Glomerular visceral epithelial cell (primary cell): ENCODE measurements around the gene PHIP.
"Not testable (repeated sequence)": the region's sequence is repeated elsewhere in the genome, so short reads cannot be mapped to it uniquely, and the experiment has no call there.

ENCODE experiments used
- DNase-seq: peaks from one replicate; pipeline ENCODE4 v3.0.0-alpha.2; 2016; ENCODE audit errors: extremely low spot score

Gene PHIP

DNA sequence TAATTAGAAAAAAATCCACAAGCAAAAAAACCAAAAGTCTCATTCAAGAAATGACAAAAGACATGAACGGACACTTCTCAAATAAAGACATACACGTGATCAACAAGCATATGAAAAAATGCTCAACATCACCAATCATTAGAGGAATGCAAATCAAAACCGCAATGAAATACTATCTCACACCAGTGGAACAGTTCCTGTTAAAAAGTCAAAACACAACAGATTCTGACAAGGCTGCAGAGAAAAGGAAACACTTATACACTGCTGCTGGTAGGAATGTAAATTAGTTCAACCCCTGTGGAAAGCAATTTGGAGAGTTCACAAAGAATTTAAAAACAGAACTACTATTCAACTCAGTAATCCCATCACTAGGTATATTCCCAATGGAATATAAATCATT lies 152.7 kb downstream of the PHIP start:
- DNase-seq: no peak

DNA sequence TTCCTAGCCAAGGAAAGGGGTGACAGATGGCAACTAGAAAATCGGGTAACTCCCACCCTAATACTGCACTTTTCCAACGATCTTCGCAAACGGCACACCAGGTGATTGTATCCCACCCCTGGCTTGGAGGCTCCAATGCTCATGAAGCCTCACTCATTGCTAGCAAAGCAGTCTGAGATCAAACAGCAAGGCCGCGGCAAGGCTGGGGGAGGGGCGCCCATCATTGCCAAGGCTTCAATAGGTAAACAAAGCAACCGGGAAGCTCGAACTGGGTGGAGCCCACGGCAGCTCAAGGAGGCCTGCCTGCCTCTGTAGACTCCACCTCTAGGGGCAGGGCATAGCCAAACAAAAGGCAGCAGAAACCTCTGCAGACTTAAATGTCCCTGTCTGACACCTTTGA lies 156.9 kb downstream of the PHIP start:
- not testable (repeated sequence) for DNase-seq

DNA sequence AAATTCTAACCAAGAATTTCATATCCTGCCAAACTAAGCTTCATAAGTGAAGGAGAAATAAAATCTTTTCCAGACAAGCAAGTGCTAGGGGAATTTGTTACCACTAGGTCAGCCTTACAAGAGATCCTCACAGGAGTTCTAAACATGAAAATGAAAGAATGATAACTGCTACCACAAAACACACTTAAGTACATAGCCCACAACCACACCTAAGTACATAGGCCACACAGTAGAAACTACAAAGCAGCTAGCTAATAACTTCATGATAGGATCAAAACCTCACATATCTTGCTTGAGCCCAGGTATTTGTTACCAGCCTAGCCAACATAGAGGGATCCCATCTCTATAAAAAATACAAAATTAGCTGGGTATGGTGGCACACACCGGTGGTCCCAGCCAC lies 160.3 kb downstream of the PHIP start:
- no peak for DNase-seq

DNA sequence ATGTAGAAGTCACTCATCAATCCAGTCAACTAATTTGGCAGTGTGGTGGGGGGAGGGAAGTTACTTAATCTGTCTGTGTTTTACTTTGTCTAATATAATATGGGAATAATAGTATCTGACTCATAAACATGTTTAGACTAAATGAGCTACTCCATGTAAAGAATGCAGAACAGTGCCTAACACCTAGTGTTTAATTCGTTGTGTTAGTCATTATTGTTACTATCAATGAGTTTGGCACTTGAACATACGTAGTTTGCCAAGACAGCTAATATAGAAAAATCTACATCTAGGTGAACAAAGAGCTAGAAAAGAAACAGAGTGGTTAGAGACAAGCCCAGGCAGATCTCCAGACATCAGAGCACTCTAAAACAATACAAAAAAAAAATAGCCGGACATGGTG lies 161.6 kb downstream of the PHIP start:
- no peak for DNase-seq

DNA sequence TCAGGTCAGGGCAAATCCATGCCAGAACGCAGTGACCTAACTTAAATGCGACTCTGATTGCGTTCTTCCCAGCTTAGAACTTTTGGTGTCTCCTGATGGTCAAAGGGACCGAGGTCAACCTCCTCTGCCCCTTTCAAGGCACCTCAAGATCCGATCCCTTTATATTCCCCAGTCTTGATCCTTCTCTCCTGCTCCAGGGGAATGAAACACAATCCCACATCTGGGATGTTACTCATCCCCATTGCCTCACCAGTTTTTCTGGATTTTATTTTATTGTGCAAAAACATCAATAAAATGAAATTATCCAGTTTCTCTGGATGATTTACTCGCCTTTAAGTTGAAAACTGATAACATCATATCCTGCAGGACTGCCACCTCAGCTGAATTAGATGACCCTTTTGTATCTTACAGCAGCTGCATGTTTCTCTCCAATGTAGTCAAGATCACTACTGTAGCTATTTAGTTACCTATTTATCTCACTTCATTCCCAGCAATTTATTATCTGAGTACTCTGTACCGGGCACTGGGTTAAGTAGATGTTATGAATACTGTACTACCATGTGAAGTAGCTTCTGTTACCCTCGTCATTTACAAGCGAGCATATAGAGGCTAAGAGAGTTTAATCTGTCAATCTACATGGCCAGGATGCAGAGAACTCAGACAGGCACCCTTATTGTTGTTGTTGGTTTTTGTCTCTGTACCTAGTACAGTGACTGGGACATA lies 166.7 kb downstream of the PHIP start:
- DNase-seq: no peak

DNA sequence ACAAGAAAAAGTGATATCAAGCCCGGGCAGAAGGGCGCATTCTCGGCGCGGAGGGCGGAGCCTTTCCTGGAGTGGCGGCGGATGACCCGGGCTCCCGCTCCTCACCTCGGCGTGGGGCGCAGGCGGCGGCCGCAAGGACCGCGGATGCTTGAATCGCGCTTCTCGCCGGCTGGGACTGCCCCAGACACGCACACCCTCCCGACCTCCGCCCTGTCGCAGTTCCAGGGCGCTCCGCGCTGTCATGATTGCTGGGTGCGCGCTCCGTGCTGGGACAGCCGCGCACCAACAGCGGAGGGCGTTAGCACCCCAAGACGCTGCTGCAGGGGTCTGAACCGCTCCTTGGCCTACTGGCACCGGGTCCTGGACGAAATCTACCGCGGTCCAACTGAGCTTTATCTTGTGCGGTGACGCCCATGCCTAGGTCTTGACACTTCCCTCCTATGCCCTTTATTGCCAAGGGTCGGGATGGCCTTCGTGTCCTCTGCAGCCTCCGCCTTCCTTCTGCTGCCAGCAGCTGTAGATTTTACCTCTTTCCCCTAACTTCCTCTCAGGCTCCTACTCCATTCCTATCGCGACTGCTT lies 167.4 kb downstream of the PHIP start:
- DNase-seq: peak; percentile 28

DNA sequence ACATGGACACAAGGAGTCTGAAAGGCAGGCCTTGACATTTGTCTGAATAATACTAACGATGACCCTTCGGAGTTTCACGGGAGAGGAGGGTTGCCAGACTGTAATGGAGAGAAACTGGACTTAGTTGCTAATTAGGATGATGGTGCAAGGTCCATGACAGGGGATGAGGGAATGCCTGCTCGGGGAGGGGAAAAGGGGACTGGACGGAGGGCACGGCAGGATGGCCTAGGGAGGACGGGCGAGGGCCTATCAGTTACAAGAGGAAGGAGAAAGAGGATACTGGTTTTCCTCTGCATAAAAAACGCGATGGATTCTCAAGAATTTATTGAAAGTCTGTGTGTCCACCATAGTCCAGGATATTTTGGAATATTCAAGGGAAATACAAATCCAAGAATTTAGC lies 168.0 kb downstream of the PHIP start:
- no peak for DNase-seq

DNA sequence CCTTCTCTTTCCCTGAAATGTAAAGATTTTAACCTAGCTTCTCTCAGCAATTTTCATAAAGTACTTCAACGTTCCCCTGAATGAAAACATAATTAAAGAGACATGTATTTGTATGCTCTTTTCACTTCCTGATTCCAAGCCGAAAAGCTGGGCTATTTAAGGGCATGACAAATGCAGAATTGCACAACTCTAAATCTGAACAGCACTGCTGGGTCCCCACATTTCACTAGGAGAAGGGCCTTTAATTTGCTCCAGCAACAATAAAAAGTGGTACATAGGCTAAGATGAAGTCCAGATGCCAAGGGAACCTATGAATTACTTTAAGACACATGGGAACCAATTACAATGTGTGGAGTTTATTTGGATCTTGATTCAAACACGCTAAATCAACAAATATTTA lies 168.7 kb downstream of the PHIP start:
- DNase-seq: no peak

DNA sequence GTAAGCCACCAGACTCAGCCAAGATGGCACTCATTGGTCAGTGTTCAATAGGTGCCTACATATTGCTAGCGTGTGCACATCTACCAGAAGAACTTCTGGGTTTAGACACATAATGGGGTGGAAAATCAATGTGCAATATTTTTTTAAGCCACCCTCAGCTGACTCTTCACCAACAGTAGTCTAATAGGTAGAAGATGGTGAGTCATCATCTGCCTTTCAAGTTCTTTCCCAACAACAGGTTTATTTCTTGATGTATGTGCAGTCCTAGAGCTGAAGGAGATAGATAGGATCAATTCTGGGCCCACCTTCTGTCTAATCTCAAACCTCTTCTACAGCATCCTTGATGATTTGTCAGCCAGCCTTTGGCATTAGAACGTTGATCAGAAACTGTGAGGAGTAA lies 169.4 kb downstream of the PHIP start:
- DNase-seq: no peak

DNA sequence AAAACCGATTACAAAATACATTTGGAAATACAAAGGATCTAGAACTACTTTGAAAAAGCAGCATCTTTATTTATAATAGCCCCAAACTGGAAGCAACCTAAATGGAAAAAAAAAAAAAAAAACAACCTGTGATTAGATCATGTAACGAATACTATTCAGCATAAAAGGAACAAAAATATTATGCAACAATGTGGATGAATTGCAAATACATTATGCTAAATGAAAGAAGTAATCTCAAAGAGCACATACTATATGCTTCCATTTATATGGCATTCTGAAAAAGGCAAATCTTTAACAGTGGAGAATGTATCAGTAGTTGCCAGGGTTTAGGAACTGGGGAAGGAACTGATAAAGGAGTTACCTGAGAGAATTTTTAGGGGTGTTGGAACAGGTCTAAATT lies 181.8 kb downstream of the PHIP start:
- DNase-seq: no peak

DNA sequence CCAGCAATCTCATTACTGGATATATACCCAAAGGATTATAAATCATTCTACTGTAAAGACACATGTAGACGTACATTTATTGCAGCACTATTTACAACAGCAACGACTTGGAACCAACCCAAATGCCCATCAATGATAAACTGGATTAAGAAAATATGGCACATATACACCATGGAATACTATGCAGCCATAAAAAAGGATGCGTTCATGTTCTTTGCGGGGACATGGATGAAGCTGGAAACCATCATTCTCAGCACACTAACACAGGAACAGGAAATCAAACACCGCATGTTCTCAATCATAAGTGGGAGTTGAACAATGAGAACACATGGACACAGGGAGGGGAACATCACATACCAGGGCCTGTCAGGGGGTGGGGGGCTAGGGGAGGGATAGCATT lies 188.2 kb downstream of the PHIP start:
- DNase-seq: not testable (repeated sequence)
